Neutrophil (primary cell): ENCODE data around the gene KIAA0753.
A peak's percentile ranks its signal among the peaks of the same experiment; 100 is the strongest.

Experiments
- H3K27ac ChIP-seq: fragments of 200-600 bp; sonication (generic); 2 replicates; pipeline ENCODE4 v1.5.1; 2016; ENCODE audit warnings: mild to moderate bottlenecking, moderate library complexity
- H3K27me3 ChIP-seq: fragments of 200-600 bp; sonication (generic); 2 replicates; pipeline ENCODE4 v1.6.0; 2016; ENCODE audit warnings: mild to moderate bottlenecking
- H3K36me3 ChIP-seq: fragments of 200-600 bp; sonication (generic); 2 replicates; pipeline ENCODE4 v1.5.1; 2017
- H3K4me1 ChIP-seq, 2 experiments: fragments of 200-600 bp in 1 of 2; sonication (generic) in 1 of 2; 1 replicate in 1 of 2; 2 replicates in 1 of 2; pipeline versions ENCODE4 v1.5.1 to v1.6.1; 2013 to 2016; ENCODE audit warnings: low read depth in 1 of 2, low read length in 1 of 2, mild to moderate bottlenecking in 1 of 2, moderate library complexity in 1 of 2; ENCODE audit not compliant: control insufficient read depth in 1 of 2, insufficient read depth in 1 of 2
- H3K4me3 ChIP-seq, 2 experiments: fragments of 200-600 bp in 1 of 2; sonication (generic) in 1 of 2; 1 replicate in 1 of 2; 2 replicates in 1 of 2; pipeline ENCODE4 v1.5.1; 2013 to 2016; ENCODE audit warnings: low read depth in 1 of 2, low read length in 1 of 2, mild to moderate bottlenecking in 1 of 2, moderate library complexity in 1 of 2
- H3K9me3 ChIP-seq: fragments of 200-600 bp; sonication (generic); 2 replicates; pipeline ENCODE4 v1.5.1; 2016
- TF ChIP-seq, protein P1 (sequence below): fragments of 200-600 bp; sonication (generic); IDR thresholded peaks from 2 replicates; pipeline ENCODE4 v1.5.1; 2016; ENCODE audit warnings: antibody characterized with exemption

The KIAA0753 gene

DNA sequence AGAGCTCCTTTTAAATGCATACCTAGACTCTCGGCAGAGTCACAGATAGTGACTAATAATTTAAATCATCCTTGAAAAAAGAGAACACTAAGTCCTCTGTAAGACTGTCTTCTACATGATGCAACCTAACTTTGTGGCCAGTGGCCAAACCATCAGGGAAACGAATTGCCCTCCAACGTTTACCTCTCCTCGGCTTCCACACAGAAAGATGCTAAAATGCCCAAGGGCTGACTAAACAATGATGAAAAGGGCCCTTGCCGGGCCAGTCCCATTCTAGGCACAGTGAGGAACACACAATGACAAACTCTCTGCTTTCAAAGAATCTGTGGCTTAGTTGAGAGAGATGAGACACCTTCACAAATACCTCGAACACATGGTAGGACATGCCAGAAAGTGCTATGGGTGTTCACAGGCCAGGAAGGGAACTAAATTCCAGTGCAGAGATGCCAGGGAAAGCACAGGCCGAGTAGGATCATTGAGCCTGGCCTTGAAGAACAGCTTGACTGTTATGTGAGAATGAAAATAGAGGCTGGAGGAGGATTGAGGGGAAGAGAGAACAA, 48.8 kb downstream of the KIAA0753 start:
- H3K4me3 ChIP-seq = no peak overlapping the region
- TF ChIP-seq, protein P1, sequence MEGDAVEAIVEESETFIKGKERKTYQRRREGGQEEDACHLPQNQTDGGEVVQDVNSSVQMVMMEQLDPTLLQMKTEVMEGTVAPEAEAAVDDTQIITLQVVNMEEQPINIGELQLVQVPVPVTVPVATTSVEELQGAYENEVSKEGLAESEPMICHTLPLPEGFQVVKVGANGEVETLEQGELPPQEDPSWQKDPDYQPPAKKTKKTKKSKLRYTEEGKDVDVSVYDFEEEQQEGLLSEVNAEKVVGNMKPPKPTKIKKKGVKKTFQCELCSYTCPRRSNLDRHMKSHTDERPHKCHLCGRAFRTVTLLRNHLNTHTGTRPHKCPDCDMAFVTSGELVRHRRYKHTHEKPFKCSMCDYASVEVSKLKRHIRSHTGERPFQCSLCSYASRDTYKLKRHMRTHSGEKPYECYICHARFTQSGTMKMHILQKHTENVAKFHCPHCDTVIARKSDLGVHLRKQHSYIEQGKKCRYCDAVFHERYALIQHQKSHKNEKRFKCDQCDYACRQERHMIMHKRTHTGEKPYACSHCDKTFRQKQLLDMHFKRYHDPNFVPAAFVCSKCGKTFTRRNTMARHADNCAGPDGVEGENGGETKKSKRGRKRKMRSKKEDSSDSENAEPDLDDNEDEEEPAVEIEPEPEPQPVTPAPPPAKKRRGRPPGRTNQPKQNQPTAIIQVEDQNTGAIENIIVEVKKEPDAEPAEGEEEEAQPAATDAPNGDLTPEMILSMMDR = no peak
- H3K4me1 ChIP-seq = peaks cover 5 to 12% of the 10 kb centered on the region in 2 experiments
- peaks cover 57% of the 10 kb centered on the region for H3K36me3 ChIP-seq
- no peaks in the 10 kb centered on the region for H3K9me3 ChIP-seq
- H3K27ac ChIP-seq = peak overlapping the region; percentile 41
- H3K27me3 ChIP-seq = no peaks in the 10 kb centered on the region

DNA sequence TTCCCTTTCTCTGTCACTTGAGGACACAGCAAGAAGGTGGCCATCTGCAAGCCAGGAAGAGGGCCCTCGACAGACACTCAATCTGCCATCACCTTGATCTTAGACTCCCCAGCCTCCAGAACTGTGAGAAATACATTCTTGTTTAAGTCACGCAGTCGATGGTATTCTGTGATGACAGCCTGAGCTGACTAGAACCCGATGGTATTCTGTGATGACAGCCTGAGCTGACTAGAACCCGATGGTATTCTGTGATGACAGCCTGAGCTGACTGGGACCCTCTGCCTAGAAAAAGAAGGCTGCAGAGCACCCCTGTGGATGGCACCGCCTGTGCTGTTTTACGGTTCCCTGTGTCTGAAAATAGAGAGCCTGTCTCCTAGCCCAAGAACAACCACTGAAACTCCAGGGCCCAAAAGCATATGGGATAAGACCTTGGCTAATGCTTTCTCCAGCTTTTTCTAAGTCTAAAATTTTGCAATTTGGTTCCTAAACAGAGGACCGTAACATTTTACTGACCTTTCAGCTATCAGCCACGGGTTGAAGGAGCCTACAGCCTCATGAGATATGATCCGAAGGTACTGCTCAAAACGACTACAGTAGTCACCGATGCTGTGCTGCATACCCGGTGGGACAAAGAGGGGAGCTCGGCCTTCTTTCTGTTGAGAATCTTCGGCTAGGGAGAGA, 51.1 kb downstream of the KIAA0753 start:
- Histone ChIP-seq H3K36me3 (peaks cover 50% of the 10 kb centered on the region), H3K4me1 (peaks cover 5 to 12% of the 10 kb centered on the region in 2 experiments), H3K27ac (no peak overlapping the region), H3K9me3 (no peaks in the 10 kb centered on the region), H3K4me3 (no peak overlapping the region), H3K27me3 (no peaks in the 10 kb centered on the region)
- TF ChIP-seq, protein P1 = no peak

DNA sequence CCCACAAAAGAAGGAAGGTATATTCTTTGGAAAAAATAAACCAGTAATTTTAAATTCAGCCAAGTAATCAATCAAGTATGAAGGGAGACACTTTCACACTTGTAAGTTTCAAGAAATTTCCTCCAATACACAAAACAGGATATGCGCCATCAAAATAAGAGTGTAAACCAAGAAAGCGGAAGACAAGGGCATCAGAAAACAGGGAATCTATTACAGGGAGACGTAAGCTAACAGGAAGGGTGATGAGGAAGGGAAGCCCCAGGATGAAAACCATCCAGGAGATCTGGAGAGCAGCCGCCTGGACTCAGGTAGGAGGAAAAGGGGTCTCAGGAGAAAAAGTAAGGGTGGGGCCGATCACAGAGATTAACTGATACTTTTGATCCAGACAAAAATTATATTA, 52.3 kb downstream of the KIAA0753 start:
- Histone ChIP-seq H3K27me3 (no peaks in the 10 kb centered on the region), H3K4me1 (peaks cover 5 to 12% of the 10 kb centered on the region in 2 experiments), H3K9me3 (no peaks in the 10 kb centered on the region), H3K4me3 (no peak overlapping the region), H3K27ac (no peak overlapping the region), H3K36me3 (peaks cover 41% of the 10 kb centered on the region)
- TF ChIP-seq, protein P1 = no peak

DNA sequence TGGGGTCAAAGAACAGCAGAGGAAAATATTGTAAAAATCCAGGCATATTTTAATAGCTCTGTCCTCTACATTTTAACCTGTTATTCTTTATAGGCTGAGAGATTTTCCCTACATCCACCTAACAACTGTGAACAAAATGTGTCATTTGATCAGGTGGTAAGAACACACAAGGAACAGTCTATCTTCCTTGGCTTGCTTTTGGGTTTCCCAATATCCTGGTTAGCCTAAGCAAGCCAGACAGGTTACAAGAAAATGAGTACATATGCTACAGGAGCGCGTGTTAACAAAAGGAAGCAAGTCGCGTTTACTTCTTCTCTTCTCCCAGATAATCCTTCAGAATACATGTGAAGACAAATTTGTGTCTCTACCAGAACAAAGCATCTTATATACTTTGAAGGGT, 53.2 kb downstream of the KIAA0753 start:
- no peaks in the 10 kb centered on the region for H3K27me3 ChIP-seq
- TF ChIP-seq, protein P1 = no peak
- no peak overlapping the region for H3K27ac ChIP-seq
- no peaks in the 10 kb centered on the region for H3K9me3 ChIP-seq
- H3K4me3 ChIP-seq = no peak overlapping the region
- H3K4me1 ChIP-seq = peaks cover 5 to 12% of the 10 kb centered on the region in 2 experiments
- H3K36me3 ChIP-seq = peaks cover 40% of the 10 kb centered on the region

DNA sequence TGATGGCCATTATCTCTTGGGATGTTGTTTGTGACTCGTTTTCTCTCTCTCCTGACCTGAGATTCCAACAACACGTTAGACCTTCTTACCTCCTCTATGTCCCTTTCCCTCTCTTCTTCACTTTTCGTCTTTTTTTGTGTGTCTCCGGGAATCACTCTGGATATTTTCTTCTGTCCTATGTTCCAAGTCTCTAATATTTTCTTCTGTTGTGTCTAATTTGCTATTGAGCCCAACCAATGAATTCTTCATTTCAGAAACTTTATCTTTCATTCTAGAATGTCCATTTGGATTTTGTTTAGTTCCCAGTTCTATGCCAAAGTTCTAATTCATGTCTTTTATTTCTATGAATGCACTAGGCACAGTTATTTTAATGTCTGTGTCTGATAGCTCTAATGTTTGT, 57.1 kb downstream of the KIAA0753 start:
- H3K9me3 ChIP-seq = no peaks in the 10 kb centered on the region
- TF ChIP-seq, protein P1 = no peak
- H3K36me3 ChIP-seq = peaks cover 27% of the 10 kb centered on the region
- no peaks in the 10 kb centered on the region for H3K4me1 ChIP-seq
- no peak overlapping the region for H3K4me3 ChIP-seq
- H3K27me3 ChIP-seq = no peaks in the 10 kb centered on the region
- H3K27ac ChIP-seq = no peak overlapping the region
